HEK293T (cell line): ENCODE data around the gene PEX14.

Experiments
- CTCF ChIA-PET: fragments of 350-600 bp; formaldehyde crosslinking; extraction: SDS; loops from one replicate; lab custom pipeline; 2021; ENCODE audit warnings: antibody characterized with exemption, inconsistent platforms; lab: Yijun Ruan, JAX
- POLR2A ChIA-PET: fragments of 350-600 bp; formaldehyde crosslinking; extraction: SDS; loops from one replicate; lab custom pipeline; 2020; ENCODE audit warnings: antibody characterized with exemption, inconsistent platforms; lab: Yijun Ruan, JAX
- DNase-seq: peaks from one replicate; pipeline ENCODE4 v3.0.0; 2012; ENCODE audit warnings: mixed read lengths; ENCODE audit errors: extremely low spot score
- ARNT ChIP-seq: fragments of 450-650 bp; IDR thresholded peaks from 2 replicates; pipeline ENCODE4 v1.6.1; 2017; ENCODE audit warnings: mild to moderate bottlenecking
- BHLHE40 ChIP-seq: fragments of 450-650 bp; IDR thresholded peaks from 2 replicates; pipeline ENCODE4 v1.6.1; 2016; ENCODE audit warnings: mild to moderate bottlenecking, moderate library complexity, borderline replicate concordance
- CTBP1 ChIP-seq: fragments of 450-650 bp; IDR thresholded peaks from 2 replicates; pipeline ENCODE4 v1.6.1; 2016; ENCODE audit warnings: borderline replicate concordance
- ELF4 ChIP-seq: fragments of 450-650 bp; IDR thresholded peaks from 2 replicates; pipeline ENCODE4 v1.6.1; 2017; ENCODE audit warnings: antibody characterized with exemption
- FOXA1 ChIP-seq: fragments of 450-650 bp; IDR thresholded peaks from 2 replicates; pipeline ENCODE4 v1.6.1; 2016; ENCODE audit warnings: mild to moderate bottlenecking
- FOXK2 ChIP-seq: fragments of 450-650 bp; IDR thresholded peaks from 2 replicates; pipeline ENCODE4 v1.6.1; 2016; ENCODE audit warnings: mild to moderate bottlenecking
- FOXM1 ChIP-seq: fragments of 450-650 bp; IDR thresholded peaks from 2 replicates; pipeline ENCODE4 v1.6.1; 2017; ENCODE audit warnings: mild to moderate bottlenecking, borderline replicate concordance
- HDGF ChIP-seq: fragments of 450-650 bp; IDR thresholded peaks from 2 replicates; pipeline ENCODE4 v1.6.1; 2017; ENCODE audit warnings: antibody characterized with exemption, borderline replicate concordance
- L3MBTL2 ChIP-seq: fragments of 450-650 bp; conservative IDR thresholded peaks from 2 replicates; pipeline ENCODE4 v1.6.1; 2016; ENCODE audit warnings: mild to moderate bottlenecking
- LEF1 ChIP-seq: fragments of 450-650 bp; IDR thresholded peaks from 2 replicates; pipeline ENCODE4 v1.6.1; 2017; ENCODE audit warnings: mild to moderate bottlenecking, borderline replicate concordance
- NFRKB ChIP-seq: fragments of 450-650 bp; IDR thresholded peaks from 2 replicates; pipeline ENCODE4 v1.6.1; 2016; ENCODE audit warnings: mild to moderate bottlenecking, moderate library complexity
- SP1 ChIP-seq: fragments of 450-650 bp; IDR thresholded peaks from 2 replicates; pipeline ENCODE4 v1.6.1; 2017
- SUZ12 ChIP-seq: fragments of 450-650 bp; IDR thresholded peaks from 2 replicates; pipeline ENCODE4 v1.6.1; 2016; ENCODE audit warnings: mild to moderate bottlenecking
- TARDBP ChIP-seq: fragments of 450-650 bp; IDR thresholded peaks from 2 replicates; pipeline ENCODE4 v1.6.1; 2016
- ZNF384 ChIP-seq: fragments of 450-650 bp; IDR thresholded peaks from 2 replicates; pipeline ENCODE4 v1.6.1; 2016
- TF ChIP-seq, protein P1 (sequence below): fragments of 450-650 bp; IDR thresholded peaks from 2 replicates; pipeline ENCODE4 v1.6.1; 2016

The PEX14 gene

DNA sequence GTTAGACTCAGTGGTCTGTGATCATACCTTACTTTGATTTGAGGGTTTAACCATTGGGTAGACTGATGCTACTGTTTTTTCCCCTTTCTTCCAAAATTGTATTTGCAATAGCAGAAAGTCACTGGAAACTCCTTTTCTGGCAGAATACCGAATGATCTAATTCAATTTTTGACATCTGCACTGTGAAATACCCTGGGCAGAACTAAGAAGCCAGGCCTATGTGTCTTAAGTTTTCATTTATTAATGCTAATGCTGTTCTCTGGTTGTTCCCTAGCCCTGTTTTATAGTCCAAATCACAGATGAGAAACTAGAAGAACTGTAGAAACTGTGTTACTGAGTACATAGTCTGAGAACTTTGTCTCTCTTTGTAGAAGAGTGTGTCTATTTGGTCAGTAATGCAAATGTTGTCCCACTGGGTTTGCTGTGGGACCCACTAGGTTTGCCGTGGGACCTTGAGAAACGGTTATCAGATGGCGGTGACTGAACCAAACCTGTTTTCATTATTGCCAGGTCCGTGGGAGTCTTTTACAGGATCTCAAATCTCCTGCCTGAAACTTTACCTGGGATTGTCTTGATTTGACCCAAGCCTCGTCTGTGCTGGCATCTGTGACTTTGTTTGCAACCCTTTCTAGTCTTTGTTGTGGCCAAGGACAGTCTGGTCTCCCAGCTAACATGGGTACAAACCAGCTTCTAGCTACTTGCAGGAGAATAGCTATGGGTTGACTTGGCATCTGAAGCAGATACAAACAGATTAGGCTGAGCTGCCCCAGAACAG, 41.4 kb downstream of the PEX14 start:
- no peak for TF ChIP-seq ARNT
- TF ChIP-seq FOXM1 = no peak
- TF ChIP-seq LEF1 = no peak
- TF ChIP-seq NFRKB = no peak
- TF ChIP-seq L3MBTL2 = no peak
- no peak for TF ChIP-seq FOXA1
- ChIA-PET CTCF (no interaction called here), POLR2A (no interaction called here)
- no peak for DNase-seq

DNA sequence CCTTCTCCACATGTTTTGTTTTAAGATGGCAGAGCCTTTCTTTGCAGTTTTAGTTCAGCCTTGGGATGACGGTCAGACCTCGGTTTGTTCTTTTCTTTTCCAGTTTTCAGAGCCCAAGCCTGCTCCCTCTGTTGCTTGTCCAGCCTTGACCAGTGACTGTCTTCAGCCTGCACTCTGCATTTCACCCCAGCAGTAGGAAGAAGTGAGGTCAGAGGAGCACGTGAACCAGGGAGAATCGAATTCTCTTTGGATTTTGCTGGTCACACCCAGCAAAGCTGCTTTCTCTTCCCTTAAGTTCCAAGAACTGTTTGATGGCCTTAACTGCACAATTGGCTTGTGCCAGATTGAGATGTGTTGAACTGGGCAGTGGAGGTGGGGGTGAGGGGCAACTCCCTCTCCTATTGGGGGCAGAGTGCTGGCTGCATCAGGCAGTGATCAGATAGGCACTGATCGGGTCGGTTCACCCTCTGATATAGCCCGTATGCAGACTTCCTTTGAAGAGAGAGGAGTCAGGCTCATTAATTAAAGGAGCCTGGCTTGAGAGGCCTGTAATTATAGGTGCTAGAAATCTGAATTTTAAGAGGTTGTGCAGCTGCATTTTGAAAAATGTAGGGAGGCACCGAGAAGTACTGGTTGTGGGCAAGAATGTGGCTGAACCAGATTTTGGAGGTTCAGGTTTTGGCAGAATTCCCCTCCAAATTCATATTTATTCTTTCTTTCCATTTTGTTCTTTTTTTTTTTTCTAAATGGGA, 42.4 kb downstream of the PEX14 start:
- ChIA-PET POLR2A (no interaction called here), CTCF (no interaction called here)
- no peak for DNase-seq
- TF ChIP-seq FOXM1 (no peak), LEF1 (no peak), ARNT (no peak)

- TF ChIP-seq FOXM1 = no peak
- no peak for TF ChIP-seq NFRKB
- TF ChIP-seq L3MBTL2 = no peak
- no peak for TF ChIP-seq BHLHE40
- no peak for TF ChIP-seq SP1
- TF ChIP-seq, protein P1, sequence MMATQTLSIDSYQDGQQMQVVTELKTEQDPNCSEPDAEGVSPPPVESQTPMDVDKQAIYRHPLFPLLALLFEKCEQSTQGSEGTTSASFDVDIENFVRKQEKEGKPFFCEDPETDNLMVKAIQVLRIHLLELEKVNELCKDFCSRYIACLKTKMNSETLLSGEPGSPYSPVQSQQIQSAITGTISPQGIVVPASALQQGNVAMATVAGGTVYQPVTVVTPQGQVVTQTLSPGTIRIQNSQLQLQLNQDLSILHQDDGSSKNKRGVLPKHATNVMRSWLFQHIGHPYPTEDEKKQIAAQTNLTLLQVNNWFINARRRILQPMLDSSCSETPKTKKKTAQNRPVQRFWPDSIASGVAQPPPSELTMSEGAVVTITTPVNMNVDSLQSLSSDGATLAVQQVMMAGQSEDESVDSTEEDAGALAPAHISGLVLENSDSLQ = no peak
- TF ChIP-seq FOXA1 = no peak
- TF ChIP-seq FOXK2 = no peak
- no peak for TF ChIP-seq HDGF
- TF ChIP-seq LEF1 = no peak
- no peak for TF ChIP-seq ELF4
- TF ChIP-seq CTBP1 = no peak
- no peak for TF ChIP-seq TARDBP
- ChIA-PET POLR2A (no interaction called here), CTCF (no interaction called here)
These were observed 42.9 kb downstream of the PEX14 start for GRCh38 chr1:10517677-10517982.

GRCh38 chr1:10519016-10519417, 44.3 kb downstream of the PEX14 start:
- TF ChIP-seq HDGF (no peak), NFRKB (no peak), ZNF384 (no peak), FOXK2 (no peak), TARDBP (no peak), SUZ12 (no peak), ARNT (no peak), ELF4 (no peak), FOXA1 (no peak), SP1 (no peak), L3MBTL2 (no peak), FOXM1 (no peak), LEF1 (no peak), BHLHE40 (no peak), CTBP1 (no peak)
- TF ChIP-seq, protein P1 = no peak
- ChIA-PET CTCF (interaction anchor here (0.6 kb wide), 1 partner anchor 22 kb away, joined by 3 read pairs; no protein-coding TSS in a partner anchor), POLR2A (no interaction called here)
- no peak for DNase-seq

More at GRCh38 chr1:10517677-10517982, 42.9 kb downstream of the PEX14 start:
- no peak for DNase-seq

DNA sequence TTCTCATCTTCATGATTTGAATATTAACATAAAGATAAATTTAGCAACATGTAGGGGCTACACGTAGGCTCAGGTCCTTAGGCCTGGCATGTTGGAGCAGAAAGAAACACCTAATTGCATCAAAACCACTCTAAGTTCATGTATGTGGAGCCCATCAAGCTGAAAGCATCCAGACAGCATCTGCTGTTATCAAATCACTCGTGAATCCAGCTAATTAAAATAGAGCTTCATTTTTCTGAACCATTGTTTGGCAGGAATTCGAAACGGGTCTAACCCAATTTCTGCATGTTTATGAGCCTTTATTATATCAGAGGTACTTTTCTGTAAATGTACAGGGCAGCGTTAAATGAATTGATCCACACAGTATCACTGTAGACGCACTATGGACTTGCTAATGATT, 45.7 kb downstream of the PEX14 start:
- TF ChIP-seq HDGF (no peak), TARDBP (no peak), LEF1 (no peak), SP1 (no peak), ELF4 (no peak), FOXA1 (no peak), ARNT (no peak), BHLHE40 (no peak), CTBP1 (no peak), ZNF384 (no peak), SUZ12 (no peak), FOXK2 (no peak), FOXM1 (no peak), L3MBTL2 (no peak), NFRKB (no peak)
- TF ChIP-seq, protein P1 = no peak
- no peak for DNase-seq
- CTCF ChIA-PET = interaction anchor here (0.5 to 1.3 kb wide), 3 partner anchors 13 to 1086 kb away, joined by 3 read pairs; no protein-coding TSS in a partner anchor
- POLR2A ChIA-PET = no interaction called here

DNA sequence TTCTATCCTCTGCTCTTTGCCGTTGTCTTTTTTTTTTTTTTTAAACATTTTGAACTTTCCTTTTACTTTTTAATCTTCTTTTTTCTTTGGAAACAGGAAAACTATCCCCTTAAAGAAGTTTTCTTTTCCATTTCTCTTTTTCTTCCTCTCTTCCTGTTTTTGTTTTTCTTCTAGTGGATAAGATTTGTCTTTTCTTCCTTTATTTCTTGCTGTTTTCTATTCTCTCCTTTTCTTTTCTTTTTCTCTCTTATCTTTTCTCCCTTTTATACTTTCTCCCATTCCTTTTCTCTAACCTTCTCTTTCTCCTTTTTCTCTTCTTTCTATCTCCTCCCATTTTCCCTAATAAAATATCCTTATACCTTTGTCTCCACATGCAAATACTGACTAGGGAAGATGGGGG, 46.2 kb downstream of the PEX14 start:
- ChIA-PET POLR2A (no interaction called here), CTCF (interaction anchor here (0.6 to 1.3 kb wide), 2 partner anchors 13 to 443 kb away, joined by 3 read pairs; no protein-coding TSS in a partner anchor)
- DNase-seq = no peak
- TF ChIP-seq L3MBTL2 (no peak), FOXM1 (no peak), FOXA1 (no peak), ZNF384 (no peak), TARDBP (no peak), ELF4 (no peak), ARNT (no peak), BHLHE40 (no peak), SUZ12 (no peak), FOXK2 (no peak), HDGF (no peak)
- TF ChIP-seq, protein P1 = no peak
